ENCODE data around the gene FKBP2. TPM values are rescaled to one million over a fixed set of nuclear protein-coding genes. Genes with fewer than 3 reads are reported as not detected.

The FKBP2 gene
- total RNA-seq, 1 experiment from 2014 or later, result 41.0 TPM

DNA sequence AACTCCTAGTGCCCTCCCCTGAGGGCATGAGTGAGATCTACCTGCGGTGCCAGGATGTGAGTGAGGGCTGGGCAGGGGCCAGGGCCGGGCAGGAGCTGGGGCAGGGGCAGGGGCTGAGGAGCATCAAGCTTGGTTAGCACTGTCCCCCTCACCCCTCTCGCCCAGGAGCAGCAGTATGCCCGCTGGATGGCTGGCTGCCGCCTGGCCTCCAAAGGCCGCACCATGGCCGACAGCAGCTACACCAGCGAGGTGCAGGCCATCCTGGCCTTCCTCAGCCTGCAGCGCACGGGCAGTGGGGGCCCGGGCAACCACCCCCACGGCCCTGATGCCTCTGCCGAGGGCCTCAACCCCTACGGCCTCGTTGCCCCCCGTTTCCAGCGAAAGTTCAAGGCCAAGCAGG, 20.6 kb upstream of the FKBP2 start:
- DNase-seq, result no peak
- H3K23ac ChIP-seq (ENCODE audit: insufficient read length, low read depth, low read length), result no peak overlapping the region
- no peak overlapping the region for H2BK20ac ChIP-seq (ENCODE audit: low read depth, low read length, poor library complexity, severe bottlenecking)
- H3K27me3 ChIP-seq (ENCODE audit: insufficient read depth, low read length), result no peaks in the 10 kb centered on the region
- no peak overlapping the region for H4K91ac ChIP-seq (ENCODE audit: insufficient read length, low read depth, low read length)
- no peak overlapping the region for H2BK5ac ChIP-seq (ENCODE audit: insufficient read length, low read length)
- H3K79me2 ChIP-seq (ENCODE audit: insufficient read depth, low read length), result no peaks in the 10 kb centered on the region
- H3K18ac ChIP-seq (ENCODE audit: insufficient read length, low read depth, low read length), result no peak overlapping the region
- no peak overlapping the region for H4K8ac ChIP-seq (replicated peaks; ENCODE audit: insufficient read length, low read depth, low read length)
- H3K4me2 ChIP-seq (ENCODE audit: insufficient read depth, insufficient read length, low read length), result no peak overlapping the region
- H2BK12ac ChIP-seq (ENCODE audit: insufficient read length, low read depth, low read length), result no peak overlapping the region
- no peaks in the 10 kb centered on the region for H4K20me1 ChIP-seq (ENCODE audit: control insufficient read depth, insufficient read depth, insufficient read length)
- H3K23me2 ChIP-seq (ENCODE audit: insufficient read length, low read depth, low read length, poor library complexity, severe bottlenecking), result no peaks in the 10 kb centered on the region
- H2AK5ac ChIP-seq (ENCODE audit: insufficient read length, low read length), result no peak overlapping the region
- H3K56ac ChIP-seq (ENCODE audit: insufficient read length, low read depth, low read length), result no peak overlapping the region
- H3K14ac ChIP-seq (ENCODE audit: insufficient read depth, low read length), result no peak overlapping the region
- no peaks in the 10 kb centered on the region for H3K4me1 ChIP-seq (ENCODE audit: insufficient read depth, low read length)
- no peak overlapping the region for H4K5ac ChIP-seq (ENCODE audit: insufficient read length, low read depth, low read length)
- Mint-ChIP-seq H3K27ac (peak overlapping the region in 1 of 3 experiments; percentile 28; a peak in 1 of 7 replicates), H3K36me3 (ENCODE audit: insufficient read depth in 1 of 3, low read depth in 3 of 3) (peaks cover 0 to 39% (median 17%) of the 10 kb centered on the region in 3 experiments; a peak in 5 of 7 replicates), H3K27me3 (ENCODE audit: low read depth) (no peaks in the 10 kb centered on the region; the same call in 1 of the 2 replicates), H3K4me1 (peaks cover 6 to 9% of the 10 kb centered on the region in 2 experiments), H3K4me3 (no peak overlapping the region), H3K9me3 (no peaks in the 10 kb centered on the region)
- no CpG with 5 or more reads among the region's 17 CpGs for WGBS (ENCODE audit: extremely low coverage, insufficient read length, low lambda C conversion rate)
- TF ChIP-seq, protein P1, sequence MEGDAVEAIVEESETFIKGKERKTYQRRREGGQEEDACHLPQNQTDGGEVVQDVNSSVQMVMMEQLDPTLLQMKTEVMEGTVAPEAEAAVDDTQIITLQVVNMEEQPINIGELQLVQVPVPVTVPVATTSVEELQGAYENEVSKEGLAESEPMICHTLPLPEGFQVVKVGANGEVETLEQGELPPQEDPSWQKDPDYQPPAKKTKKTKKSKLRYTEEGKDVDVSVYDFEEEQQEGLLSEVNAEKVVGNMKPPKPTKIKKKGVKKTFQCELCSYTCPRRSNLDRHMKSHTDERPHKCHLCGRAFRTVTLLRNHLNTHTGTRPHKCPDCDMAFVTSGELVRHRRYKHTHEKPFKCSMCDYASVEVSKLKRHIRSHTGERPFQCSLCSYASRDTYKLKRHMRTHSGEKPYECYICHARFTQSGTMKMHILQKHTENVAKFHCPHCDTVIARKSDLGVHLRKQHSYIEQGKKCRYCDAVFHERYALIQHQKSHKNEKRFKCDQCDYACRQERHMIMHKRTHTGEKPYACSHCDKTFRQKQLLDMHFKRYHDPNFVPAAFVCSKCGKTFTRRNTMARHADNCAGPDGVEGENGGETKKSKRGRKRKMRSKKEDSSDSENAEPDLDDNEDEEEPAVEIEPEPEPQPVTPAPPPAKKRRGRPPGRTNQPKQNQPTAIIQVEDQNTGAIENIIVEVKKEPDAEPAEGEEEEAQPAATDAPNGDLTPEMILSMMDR (conservative IDR thresholded peaks at IDR 0.05), result no peak
- H3K9ac ChIP-seq (ENCODE audit: extremely low read depth, insufficient read length, low read length), result no peak overlapping the region
- no peak overlapping the region for H3T11ph ChIP-seq (ENCODE audit: low read length)
- H2AFZ ChIP-seq (ENCODE audit: low read length), result no peak overlapping the region
- H2BK120ac ChIP-seq (ENCODE audit: low read depth, low read length, poor library complexity, severe bottlenecking), result no peak overlapping the region
- no peaks in the 10 kb centered on the region for H3K9me3 ChIP-seq (ENCODE audit: control insufficient read depth, low read depth, low read length)
- no peak overlapping the region for H3K27ac ChIP-seq (ENCODE audit: insufficient read length, low read depth, low read length)
- H3K79me1 ChIP-seq (ENCODE audit: insufficient read depth, low read depth, low read length, poor library complexity, severe bottlenecking), result no peaks in the 10 kb centered on the region
- no peak overlapping the region for H2BK15ac ChIP-seq (ENCODE audit: low read depth, low read length)
- no peak overlapping the region for H3K4ac ChIP-seq (ENCODE audit: low read depth, low read length)
